HEK293 (cell line): ENCODE data around the gene SIN3A.
A peak's percentile ranks its signal among the peaks of the same experiment; 100 is the strongest.
"Not testable (repeated sequence)": the region's sequence is repeated elsewhere in the genome, so short reads cannot be mapped to it uniquely, and the experiment has no call there.

Source experiments
- CTCF ChIA-PET: fragments of 350-600 bp; formaldehyde crosslinking; extraction: SDS; loops from one replicate; lab custom pipeline; 2021; ENCODE audit warnings: antibody characterized with exemption; lab: Yijun Ruan, JAX
- POLR2A ChIA-PET: fragments of 300-600 bp; formaldehyde crosslinking; extraction: SDS; loops from one replicate; lab custom pipeline; 2020; ENCODE audit warnings: antibody characterized with exemption, inconsistent platforms; lab: Yijun Ruan, JAX
- H3K27ac ChIP-seq: fragments of 200-500 bp; sonication (Bioruptor generic); 2 replicates; pipeline ENCODE4 v1.5.1; 2014; ENCODE audit warnings: low read depth, low read length, control low read depth, inconsistent platforms; ENCODE audit errors: extremely low read depth
- H3K36me3 ChIP-seq, 2 experiments: fragments of 200-500 bp in 1 of 2; sonication (Bioruptor generic) in 1 of 2; 1 replicate in 1 of 2; 2 replicates in 1 of 2; pipeline ENCODE4 v1.5.1; 2014 to 2017; ENCODE audit warnings: inconsistent platforms in 2 of 2, low read length in 2 of 2; ENCODE audit not compliant: control insufficient read depth in 2 of 2, insufficient read depth in 1 of 2
- H3K4me1 ChIP-seq: fragments of 200-500 bp; sonication (Bioruptor generic); 2 replicates; pipeline ENCODE4 v1.5.1; 2014; ENCODE audit warnings: mild to moderate bottlenecking, low read length, inconsistent platforms; ENCODE audit not compliant: control insufficient read depth, insufficient read depth
- H3K4me3 ChIP-seq: 2 replicates; pipeline ENCODE4 v1.5.1; 2011; ENCODE audit warnings: low read depth, mild to moderate bottlenecking, control low read depth, low read length, moderate library complexity
- H3K9me3 ChIP-seq: fragments of 200-500 bp; sonication (Bioruptor generic); 2 replicates; pipeline ENCODE4 v1.5.1; 2014; ENCODE audit warnings: low read depth, low read length, inconsistent platforms; ENCODE audit not compliant: control insufficient read depth, insufficient read depth
- KLF10 ChIP-seq: fragments of 450-650 bp; IDR thresholded peaks from 2 replicates; pipeline ENCODE4 v1.5.1; 2018; ENCODE audit warnings: missing biosample characterization, mild to moderate bottlenecking, missing genetic modification characterization
- KLF7 ChIP-seq: fragments of 450-650 bp; formaldehyde crosslinking; IDR thresholded peaks from 2 replicates; pipeline ENCODE4 v1.5.1; 2016; ENCODE audit warnings: missing biosample characterization, missing genetic modification characterization, borderline replicate concordance
- MEIS1 ChIP-seq: sonication (generic); formaldehyde crosslinking; IDR thresholded peaks from 2 replicates; pipeline ENCODE4 v1.8.1; 2022; ENCODE audit warnings: missing genetic modification reagents, mild to moderate bottlenecking, borderline replicate concordance
- ZBTB20 ChIP-seq: fragments of 450-650 bp; formaldehyde crosslinking; IDR thresholded peaks from 2 replicates; pipeline ENCODE4 v1.5.1; 2016; ENCODE audit warnings: missing biosample characterization, missing genetic modification characterization
- ZNF114 ChIP-seq: fragments of 450-650 bp; formaldehyde crosslinking; IDR thresholded peaks from 2 replicates; pipeline ENCODE4 v1.5.0; 2017; ENCODE audit warnings: missing biosample characterization, missing genetic modification characterization
- ZNF157 ChIP-seq: fragments of 450-650 bp; formaldehyde crosslinking; IDR thresholded peaks from 2 replicates; pipeline ENCODE4 v1.5.1; 2016; ENCODE audit warnings: missing biosample characterization, missing genetic modification characterization
- ZNF175 ChIP-seq: fragments of 450-650 bp; formaldehyde crosslinking; IDR thresholded peaks from 2 replicates; pipeline ENCODE4 v1.5.1; 2016; ENCODE audit warnings: missing biosample characterization, missing genetic modification characterization
- ZNF202 ChIP-seq: fragments of 450-650 bp; formaldehyde crosslinking; IDR thresholded peaks from 2 replicates; pipeline ENCODE4 v1.5.1; 2016; ENCODE audit warnings: missing biosample characterization, missing genetic modification characterization, borderline replicate concordance
- ZNF354C ChIP-seq: fragments of 450-650 bp; formaldehyde crosslinking; IDR thresholded peaks from 2 replicates; pipeline ENCODE4 v1.5.1; 2016; ENCODE audit warnings: missing biosample characterization, missing genetic modification characterization, low read depth, borderline replicate concordance
- ZNF561 ChIP-seq: fragments of 450-650 bp; IDR thresholded peaks from 2 replicates; pipeline ENCODE4 v1.5.1; 2018; ENCODE audit warnings: missing biosample characterization, missing genetic modification characterization, borderline replicate concordance
- ZNF596 ChIP-seq: fragments of 450-650 bp; IDR thresholded peaks from 2 replicates; pipeline ENCODE4 v1.5.0; 2018; ENCODE audit warnings: missing biosample characterization, mild to moderate bottlenecking, missing genetic modification characterization, moderate library complexity
- ZNF837 ChIP-seq: fragments of 450-650 bp; formaldehyde crosslinking; IDR thresholded peaks from 2 replicates; pipeline ENCODE4 v1.5.1; 2016; ENCODE audit warnings: missing biosample characterization, missing genetic modification characterization
- ZXDB ChIP-seq: fragments of 450-650 bp; formaldehyde crosslinking; IDR thresholded peaks from 2 replicates; pipeline ENCODE4 v1.5.1; 2016; ENCODE audit warnings: missing biosample characterization, missing genetic modification characterization
- TF ChIP-seq, protein P1 (sequence below): fragments of 450-650 bp; formaldehyde crosslinking; IDR thresholded peaks from 2 replicates; pipeline ENCODE4 v1.5.1; 2016; ENCODE audit warnings: missing biosample characterization, missing genetic modification characterization, low read depth
- TF ChIP-seq, protein P2 (sequence below): fragments of 450-650 bp; formaldehyde crosslinking; IDR thresholded peaks from 2 replicates; pipeline ENCODE4 v1.5.1; 2016; ENCODE audit warnings: missing biosample characterization, missing genetic modification characterization, borderline replicate concordance

The SIN3A gene

DNA sequence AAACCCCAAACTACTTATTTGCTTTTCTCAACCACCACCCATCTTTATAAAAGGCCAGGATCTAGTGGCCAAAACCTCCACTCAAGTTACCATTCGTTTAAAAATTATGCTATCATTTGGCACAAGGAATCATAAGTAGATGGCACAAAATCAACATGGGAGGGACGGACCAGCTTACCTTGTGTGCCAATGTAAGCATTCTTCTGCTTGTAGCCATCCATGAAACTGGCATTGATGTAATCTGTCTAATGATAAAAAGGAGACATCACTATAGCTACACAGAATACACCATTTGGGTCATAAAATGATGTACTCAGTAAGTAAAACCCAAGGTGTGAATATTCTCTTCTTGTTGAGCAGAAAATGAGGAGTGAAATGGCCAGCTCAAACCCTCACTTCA, 28.2 kb upstream of the SIN3A start:
- POLR2A ChIA-PET: no interaction called here
- peaks cover 12 to 50% of the 10 kb centered on the region in 2 experiments for H3K36me3 ChIP-seq
- TF ChIP-seq KLF10 (no peak), ZNF837 (tag by site-specific recombination) (no peak)
- TF ChIP-seq, all 188 proteins: peak for 0

DNA sequence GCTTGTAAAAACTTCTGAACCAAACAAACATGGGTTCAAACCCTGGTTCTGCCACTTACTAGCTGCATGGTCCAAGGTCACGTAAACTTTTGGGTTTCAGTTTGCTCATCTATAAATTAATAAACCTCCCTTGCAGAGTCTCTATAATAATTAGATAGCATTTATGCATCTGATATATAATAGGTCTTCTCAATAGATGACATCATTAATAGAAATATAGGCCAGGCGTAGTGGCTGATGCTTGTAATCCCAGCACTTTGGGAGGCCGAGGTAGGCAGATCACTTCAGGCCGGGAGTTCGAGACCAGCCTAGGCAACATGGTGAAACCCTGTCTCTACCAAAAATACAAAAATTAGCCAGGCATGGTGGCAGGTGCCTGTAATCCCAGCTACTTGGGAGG, 25.6 kb upstream of the SIN3A start:
- H3K27ac ChIP-seq, H3K4me1 ChIP-seq, CTCF ChIA-PET, H3K9me3 ChIP-seq, H3K4me3 ChIP-seq: not testable (repeated sequence)
- peaks cover 31 to 46% of the 10 kb centered on the region in 2 experiments for H3K36me3 ChIP-seq
- TF ChIP-seq, protein P1, sequence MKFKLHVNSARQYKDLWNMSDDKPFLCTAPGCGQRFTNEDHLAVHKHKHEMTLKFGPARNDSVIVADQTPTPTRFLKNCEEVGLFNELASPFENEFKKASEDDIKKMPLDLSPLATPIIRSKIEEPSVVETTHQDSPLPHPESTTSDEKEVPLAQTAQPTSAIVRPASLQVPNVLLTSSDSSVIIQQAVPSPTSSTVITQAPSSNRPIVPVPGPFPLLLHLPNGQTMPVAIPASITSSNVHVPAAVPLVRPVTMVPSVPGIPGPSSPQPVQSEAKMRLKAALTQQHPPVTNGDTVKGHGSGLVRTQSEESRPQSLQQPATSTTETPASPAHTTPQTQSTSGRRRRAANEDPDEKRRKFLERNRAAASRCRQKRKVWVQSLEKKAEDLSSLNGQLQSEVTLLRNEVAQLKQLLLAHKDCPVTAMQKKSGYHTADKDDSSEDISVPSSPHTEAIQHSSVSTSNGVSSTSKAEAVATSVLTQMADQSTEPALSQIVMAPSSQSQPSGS: peak; percentile 78
- POLR2A ChIA-PET: interaction anchor here (1.0 kb wide), 1 partner anchor 22 kb away, joined by 3 read pairs; no protein-coding TSS in a partner anchor

More for the DNA sequence above, 28.2 kb upstream of the SIN3A start:
- Histone ChIP-seq H3K27ac (no peak overlapping the region), H3K4me1 (no peaks in the 10 kb centered on the region), H3K9me3 (no peaks in the 10 kb centered on the region), H3K4me3 (no peak overlapping the region)
- CTCF ChIA-PET: interaction anchor here (1.3 kb wide), 1 partner anchor 166 kb away, joined by 3 read pairs; no protein-coding TSS in a partner anchor

DNA sequence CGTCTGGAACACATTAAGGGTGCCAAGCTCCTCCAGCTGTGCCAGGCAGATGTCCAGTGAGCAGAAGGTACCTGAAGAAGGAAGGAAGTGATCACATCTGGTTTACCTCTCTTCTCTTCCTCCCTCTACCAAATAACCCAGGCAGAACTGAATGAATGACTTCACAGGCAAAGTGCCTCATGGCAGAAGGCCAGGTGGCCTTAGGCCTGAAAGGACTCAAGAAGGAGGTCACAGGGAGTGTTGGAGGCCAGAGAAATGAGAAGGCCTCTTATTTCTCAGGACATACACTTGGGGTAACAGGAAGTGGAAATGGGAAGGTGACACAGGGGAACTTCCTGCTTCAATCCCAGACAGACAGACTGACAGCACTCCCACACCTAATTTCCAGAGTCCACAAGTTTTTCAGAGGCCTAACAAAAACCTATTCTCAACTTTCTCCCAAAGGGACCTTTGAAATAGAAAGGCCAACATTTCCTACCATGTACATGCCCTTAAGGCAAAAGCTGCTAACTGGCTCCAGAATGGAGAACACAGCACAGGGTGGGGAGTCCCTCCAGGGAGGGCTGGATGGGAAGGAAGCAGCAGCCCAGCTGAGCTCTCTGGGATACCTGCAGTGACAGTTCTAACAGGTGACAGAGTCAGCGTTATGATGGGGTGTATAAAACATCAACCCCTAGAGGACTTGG, 17.6 kb upstream of the SIN3A start:
- ChIA-PET POLR2A (interaction anchor here (1.8 kb wide), 1 partner anchor 17 kb away, joined by 4 read pairs; the partner anchor contains the start of gene SIN3A), CTCF (no interaction called here)
- Histone ChIP-seq H3K4me1 (no peaks in the 10 kb centered on the region), H3K4me3 (no peak overlapping the region), H3K36me3 (peaks cover 56 to 74% of the 10 kb centered on the region in 2 experiments), H3K9me3 (no peaks in the 10 kb centered on the region), H3K27ac (no peak overlapping the region)
- TF ChIP-seq MEIS1 (CRISPR knock-in tag) (no peak), ZNF114 (tag by site-specific recombination) (no peak), KLF7 (no peak)

DNA sequence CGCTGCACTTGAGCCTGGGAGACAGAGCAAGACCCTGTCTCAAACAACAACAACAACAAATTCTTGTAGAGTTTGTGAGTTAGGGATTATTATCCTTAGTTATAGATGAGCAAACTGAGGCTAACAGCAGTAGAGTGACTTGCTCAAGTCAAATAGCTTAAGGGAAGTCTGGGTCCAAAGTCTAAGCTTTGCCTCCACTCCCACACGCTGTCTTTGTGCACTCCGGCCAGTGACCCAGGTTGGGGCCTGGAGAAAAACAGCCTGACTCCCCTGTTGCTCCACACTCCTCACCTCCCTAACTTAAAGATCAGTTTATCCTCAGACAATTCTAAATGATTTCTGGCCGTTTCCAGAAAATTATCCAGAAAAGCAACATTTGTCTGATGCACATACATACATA, 9.2 kb upstream of the SIN3A start:
- H3K4me1 ChIP-seq: no peaks in the 10 kb centered on the region
- H3K27ac ChIP-seq: no peak overlapping the region
- POLR2A ChIA-PET: interaction anchor here (0.6 to 1.0 kb wide), 2 partner anchors 31 to 165 kb away, joined by 3 to 4 read pairs; partner anchors contain the start of gene SNUPN
- no peak overlapping the region for H3K4me3 ChIP-seq
- TF ChIP-seq, protein P2, sequence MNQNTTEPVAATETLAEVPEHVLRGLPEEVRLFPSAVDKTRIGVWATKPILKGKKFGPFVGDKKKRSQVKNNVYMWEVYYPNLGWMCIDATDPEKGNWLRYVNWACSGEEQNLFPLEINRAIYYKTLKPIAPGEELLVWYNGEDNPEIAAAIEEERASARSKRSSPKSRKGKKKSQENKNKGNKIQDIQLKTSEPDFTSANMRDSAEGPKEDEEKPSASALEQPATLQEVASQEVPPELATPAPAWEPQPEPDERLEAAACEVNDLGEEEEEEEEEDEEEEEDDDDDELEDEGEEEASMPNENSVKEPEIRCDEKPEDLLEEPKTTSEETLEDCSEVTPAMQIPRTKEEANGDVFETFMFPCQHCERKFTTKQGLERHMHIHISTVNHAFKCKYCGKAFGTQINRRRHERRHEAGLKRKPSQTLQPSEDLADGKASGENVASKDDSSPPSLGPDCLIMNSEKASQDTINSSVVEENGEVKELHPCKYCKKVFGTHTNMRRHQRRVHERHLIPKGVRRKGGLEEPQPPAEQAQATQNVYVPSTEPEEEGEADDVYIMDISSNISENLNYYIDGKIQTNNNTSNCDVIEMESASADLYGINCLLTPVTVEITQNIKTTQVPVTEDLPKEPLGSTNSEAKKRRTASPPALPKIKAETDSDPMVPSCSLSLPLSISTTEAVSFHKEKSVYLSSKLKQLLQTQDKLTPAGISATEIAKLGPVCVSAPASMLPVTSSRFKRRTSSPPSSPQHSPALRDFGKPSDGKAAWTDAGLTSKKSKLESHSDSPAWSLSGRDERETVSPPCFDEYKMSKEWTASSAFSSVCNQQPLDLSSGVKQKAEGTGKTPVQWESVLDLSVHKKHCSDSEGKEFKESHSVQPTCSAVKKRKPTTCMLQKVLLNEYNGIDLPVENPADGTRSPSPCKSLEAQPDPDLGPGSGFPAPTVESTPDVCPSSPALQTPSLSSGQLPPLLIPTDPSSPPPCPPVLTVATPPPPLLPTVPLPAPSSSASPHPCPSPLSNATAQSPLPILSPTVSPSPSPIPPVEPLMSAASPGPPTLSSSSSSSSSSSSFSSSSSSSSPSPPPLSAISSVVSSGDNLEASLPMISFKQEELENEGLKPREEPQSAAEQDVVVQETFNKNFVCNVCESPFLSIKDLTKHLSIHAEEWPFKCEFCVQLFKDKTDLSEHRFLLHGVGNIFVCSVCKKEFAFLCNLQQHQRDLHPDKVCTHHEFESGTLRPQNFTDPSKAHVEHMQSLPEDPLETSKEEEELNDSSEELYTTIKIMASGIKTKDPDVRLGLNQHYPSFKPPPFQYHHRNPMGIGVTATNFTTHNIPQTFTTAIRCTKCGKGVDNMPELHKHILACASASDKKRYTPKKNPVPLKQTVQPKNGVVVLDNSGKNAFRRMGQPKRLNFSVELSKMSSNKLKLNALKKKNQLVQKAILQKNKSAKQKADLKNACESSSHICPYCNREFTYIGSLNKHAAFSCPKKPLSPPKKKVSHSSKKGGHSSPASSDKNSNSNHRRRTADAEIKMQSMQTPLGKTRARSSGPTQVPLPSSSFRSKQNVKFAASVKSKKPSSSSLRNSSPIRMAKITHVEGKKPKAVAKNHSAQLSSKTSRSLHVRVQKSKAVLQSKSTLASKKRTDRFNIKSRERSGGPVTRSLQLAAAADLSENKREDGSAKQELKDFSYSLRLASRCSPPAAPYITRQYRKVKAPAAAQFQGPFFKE (tag by site-specific recombination): no peak
- TF ChIP-seq ZNF354C (no peak), ZNF175 (tag by site-specific recombination) (no peak), ZXDB (tag by site-specific recombination) (no peak), ZNF596 (no peak), ZBTB20 (tag by site-specific recombination) (no peak), ZNF202 (tag by site-specific recombination) (no peak), ZNF561 (tag by site-specific recombination) (no peak), ZNF157 (tag by site-specific recombination) (no peak)
- CTCF ChIA-PET: interaction anchor here (0.7 kb wide), 1 partner anchor 72 kb away, joined by 3 read pairs; no protein-coding TSS in a partner anchor
- H3K9me3 ChIP-seq: no peaks in the 10 kb centered on the region
- H3K36me3 ChIP-seq: peaks cover 3 to 9% of the 10 kb centered on the region in 2 experiments; a peak in 2 of 3 replicates
